EL (cell line): ENCODE data around the gene NOP58.
"Not testable (repeated sequence)": the region's sequence is repeated elsewhere in the genome, so short reads cannot be mapped to it uniquely, and the experiment has no call there.

Experiments
- DNase-seq: peaks from one replicate; pipeline ENCODE4 v3.0.0-alpha.2; 2016

NOP58 gene

GRCh38 chr2:202265467-202266277, at the start of gene NOP58:
Gene NOP58 (plus strand): TSS chr2:202265763. CDS start chr2:202265942, 179 bp downstream.
- peak; percentile 95 for DNase-seq

GRCh38 chr2:202221873-202222272, 43.7 kb upstream of the NOP58 start:
- peak; percentile 62 for DNase-seq

- peak; percentile 63 for DNase-seq
Observed at GRCh38 chr2:202237787-202238233, 27.8 kb upstream of the NOP58 start.

- DNase-seq: peak; percentile 90
Observed at GRCh38 chr2:202238234-202239197, 27.0 kb upstream of the NOP58 start, which contains the start of gene SUMO1. Gene SUMO1 (minus strand): TSS chr2:202238597. CDS start chr2:202238451, 146 bp downstream.

GRCh38 chr2:202247710-202248109, 17.9 kb upstream of the NOP58 start:
- DNase-seq: not testable (repeated sequence)

GRCh38 chr2:202249521-202250253, 15.9 kb upstream of the NOP58 start:
- DNase-seq: no peak

- DNase-seq: no peak
Observed at GRCh38 chr2:202251494-202251893, 14.1 kb upstream of the NOP58 start.

GRCh38 chr2:202261531-202261930, 4.0 kb upstream of the NOP58 start:
- peak; percentile 53 for DNase-seq

GRCh38 chr2:202267495-202267894, 1.9 kb downstream of the NOP58 start:
- peak; percentile 34 for DNase-seq

- no peak for DNase-seq
Observed at GRCh38 chr2:202269585-202269984, 4.0 kb downstream of the NOP58 start.

- DNase-seq: no peak
Observed at GRCh38 chr2:202270487-202270886, 4.9 kb downstream of the NOP58 start.

GRCh38 chr2:202276078-202276720, 10.6 kb downstream of the NOP58 start:
- DNase-seq: peak; percentile 75

- peak; percentile 64 for DNase-seq
Observed at GRCh38 chr2:202278036-202278760, 12.6 kb downstream of the NOP58 start.

- peak; percentile 53 for DNase-seq
Observed at GRCh38 chr2:202278944-202279343, 13.4 kb downstream of the NOP58 start.

GRCh38 chr2:202286595-202286994, 21.0 kb downstream of the NOP58 start:
- DNase-seq: no peak

GRCh38 chr2:202289394-202290204, 24.0 kb downstream of the NOP58 start:
- DNase-seq: no peak

GRCh38 chr2:202290316-202290715, 24.8 kb downstream of the NOP58 start:
- no peak for DNase-seq

GRCh38 chr2:202290970-202291369, 25.4 kb downstream of the NOP58 start:
- DNase-seq: no peak

- DNase-seq: no peak
Observed at GRCh38 chr2:202299712-202300111, 34.1 kb downstream of the NOP58 start.

GRCh38 chr2:202306034-202306433, 40.5 kb downstream of the NOP58 start:
- no peak for DNase-seq

GRCh38 chr2:202307690-202308089, 42.1 kb downstream of the NOP58 start:
- no peak for DNase-seq
